ENCODE results near the gene HOXA6. TPM values are rescaled to one million over a fixed set of nuclear protein-coding genes. Genes with fewer than 3 reads are reported as not detected.

The HOXA6 gene
- total RNA-seq, 1 experiment from 2014 or later = 4.2 TPM

- DNase-seq (ENCODE audit: low read depth) = no peak
Observed at GRCh38 chr7:27123477-27124053, 24.0 kb downstream of the HOXA6 start.

- DNase-seq (ENCODE audit: low read depth) = no peak
Observed at GRCh38 chr7:27123007-27123476, 24.5 kb downstream of the HOXA6 start.

- no peak for DNase-seq (ENCODE audit: low read depth)
Observed at GRCh38 chr7:27122077-27122910, 25.3 kb downstream of the HOXA6 start.

- no peak for DNase-seq (ENCODE audit: low read depth)
Observed at GRCh38 chr7:27121684-27122076, 25.9 kb downstream of the HOXA6 start.

GRCh38 chr7:27119412-27119911 is 28.1 kb downstream of the HOXA6 start:
- no peak for DNase-seq (ENCODE audit: low read depth)

GRCh38 chr7:27118580-27118979 is 29.0 kb downstream of the HOXA6 start:
- DNase-seq (ENCODE audit: low read depth) = no peak

- DNase-seq (ENCODE audit: low read depth) = no peak
Observed at GRCh38 chr7:27117887-27118491, 29.6 kb downstream of the HOXA6 start.

- no peak for DNase-seq (ENCODE audit: low read depth)
Observed at GRCh38 chr7:27116962-27117886, 30.4 kb downstream of the HOXA6 start.

- no peak for DNase-seq (ENCODE audit: low read depth)
Observed at GRCh38 chr7:27116031-27116961, 31.3 kb downstream of the HOXA6 start.

GRCh38 chr7:27115221-27116026 is 32.1 kb downstream of the HOXA6 start:
- peak; percentile 81 for DNase-seq (ENCODE audit: low read depth)

GRCh38 chr7:27114881-27115220 is 32.7 kb downstream of the HOXA6 start:
- no peak for DNase-seq (ENCODE audit: low read depth)

GRCh38 chr7:27113991-27114769 is 33.4 kb downstream of the HOXA6 start:
- peak; percentile 92 for DNase-seq (ENCODE audit: low read depth)

GRCh38 chr7:27112955-27113949 is 34.3 kb downstream of the HOXA6 start:
- peak; percentile 95 for DNase-seq (ENCODE audit: low read depth)

- DNase-seq (ENCODE audit: low read depth) = no peak
Observed at GRCh38 chr7:27112361-27112760, 35.2 kb downstream of the HOXA6 start.

- peak; percentile 39 for DNase-seq (ENCODE audit: low read depth)
Observed at GRCh38 chr7:27111751-27112277, 35.8 kb downstream of the HOXA6 start.

- peak; percentile 94 for DNase-seq (ENCODE audit: low read depth)
Observed at GRCh38 chr7:27111042-27111750, 36.4 kb downstream of the HOXA6 start.

Measured in Daoy (cell line).